ENCODE data around the gene SLC2A13.
A peak's percentile ranks its signal among the peaks of the same experiment; 100 is the strongest.

The SLC2A13 gene

GRCh38 chr12:40099423-40099853 lies 6.4 kb downstream of the SLC2A13 start:
- Histone ChIP-seq H3K4ac (ENCODE audit: low read depth in 1 of 2, low read length in 2 of 2) (no peak overlapping the region), H2AK5ac (ENCODE audit: low read length, severe bottlenecking) (no peak overlapping the region), H3K18ac (ENCODE audit: low read depth in 1 of 2, low read length in 2 of 2) (no peak overlapping the region), H3K27me3 (ENCODE audit: control insufficient read depth in 1 of 2, insufficient read depth in 1 of 2, low read length in 2 of 2) (no peaks in the 10 kb centered on the region), H3K27ac (ENCODE audit: low read length, poor library complexity, severe bottlenecking) (no peak overlapping the region), H3K4me1 (ENCODE audit: control insufficient read depth, insufficient read depth, low read depth, low read length) (no peaks in the 10 kb centered on the region), H3K9me3 (ENCODE audit: control insufficient read depth, low read length) (no peaks in the 10 kb centered on the region), H2BK12ac (ENCODE audit: low read length in 2 of 2) (no peak overlapping the region), H3K4me3 (ENCODE audit: insufficient read depth in 1 of 2, low read depth in 1 of 2, low read length in 2 of 2) (no peak overlapping the region), H4K91ac (ENCODE audit: low read length) (no peak overlapping the region), H3K4me2 (ENCODE audit: low read length, poor library complexity, severe bottlenecking) (no peak overlapping the region), H2BK15ac (ENCODE audit: low read depth, poor library complexity, severe bottlenecking) (no peak overlapping the region), H3K23ac (ENCODE audit: low read length in 2 of 2) (no peak overlapping the region), H3K79me1 (replicated peaks; ENCODE audit: low read length, poor library complexity, severe bottlenecking) (peaks cover 17% of the 10 kb centered on the region), H3K36me3 (ENCODE audit: control insufficient read depth in 1 of 2, insufficient read depth in 2 of 2, low read depth in 1 of 2, low read length in 2 of 2) (no peaks in the 10 kb centered on the region), H3K9ac (ENCODE audit: low read length) (no peak overlapping the region), H2BK120ac (ENCODE audit: low read depth, low read length) (no peak overlapping the region), H4K8ac (ENCODE audit: low read length) (no peak overlapping the region), H2AFZ (ENCODE audit: low read depth, low read length) (no peak overlapping the region), H2BK5ac (ENCODE audit: low read depth, low read length, poor library complexity, severe bottlenecking) (no peak overlapping the region), H3K14ac (ENCODE audit: low read length in 2 of 2) (no peak overlapping the region)
- peak; percentile 9 for DNase-seq
- 100% methylated on average over 2 of the region's 3 CpGs for WGBS

GRCh38 chr12:40098406-40099145 lies 7.3 kb downstream of the SLC2A13 start:
- no peak overlapping the region for H3K27ac ChIP-seq (ENCODE audit: low read length, poor library complexity, severe bottlenecking)
- H2BK12ac ChIP-seq (ENCODE audit: low read length in 2 of 2), result no peak overlapping the region
- H3K23ac ChIP-seq (ENCODE audit: low read length in 2 of 2), result no peak overlapping the region
- WGBS, result 96% methylated on average over 9 of the region's 11 CpGs
- no peak overlapping the region for H4K91ac ChIP-seq (ENCODE audit: low read length)
- no peak overlapping the region for H2BK120ac ChIP-seq (ENCODE audit: low read depth, low read length)
- no peak overlapping the region for H2BK5ac ChIP-seq (ENCODE audit: low read depth, low read length, poor library complexity, severe bottlenecking)
- no peaks in the 10 kb centered on the region for H3K4me1 ChIP-seq (ENCODE audit: control insufficient read depth, insufficient read depth, low read depth, low read length)
- H3K27me3 ChIP-seq (ENCODE audit: control insufficient read depth in 1 of 2, insufficient read depth in 1 of 2, low read length in 2 of 2), result no peaks in the 10 kb centered on the region
- peaks cover 23% of the 10 kb centered on the region for H3K79me1 ChIP-seq (replicated peaks; ENCODE audit: low read length, poor library complexity, severe bottlenecking)
- no peak overlapping the region for H2AFZ ChIP-seq (ENCODE audit: low read depth, low read length)
- no peak overlapping the region for H3K4ac ChIP-seq (ENCODE audit: low read depth in 1 of 2, low read length in 2 of 2)
- H2BK15ac ChIP-seq (ENCODE audit: low read depth, poor library complexity, severe bottlenecking), result no peak overlapping the region
- no peak overlapping the region for H3K9ac ChIP-seq (ENCODE audit: low read length)
- H3K4me3 ChIP-seq (ENCODE audit: insufficient read depth in 1 of 2, low read depth in 1 of 2, low read length in 2 of 2), result no peak overlapping the region
- H2AK5ac ChIP-seq (ENCODE audit: low read length, severe bottlenecking), result no peak overlapping the region
- no peaks in the 10 kb centered on the region for H3K36me3 ChIP-seq (ENCODE audit: control insufficient read depth in 1 of 2, insufficient read depth in 2 of 2, low read depth in 1 of 2, low read length in 2 of 2)
- no peak overlapping the region for H3K18ac ChIP-seq (ENCODE audit: low read depth in 1 of 2, low read length in 2 of 2)
- H3K4me2 ChIP-seq (ENCODE audit: low read length, poor library complexity, severe bottlenecking), result no peak overlapping the region
- H3K14ac ChIP-seq (ENCODE audit: low read length in 2 of 2), result no peak overlapping the region
- H3K9me3 ChIP-seq (ENCODE audit: control insufficient read depth, low read length), result no peaks in the 10 kb centered on the region
- no peak for DNase-seq
- no peak overlapping the region for H4K8ac ChIP-seq (ENCODE audit: low read length)

- H3K27me3 ChIP-seq (ENCODE audit: control insufficient read depth in 1 of 2, insufficient read depth in 1 of 2, low read length in 2 of 2), result no peaks in the 10 kb centered on the region
- no peak overlapping the region for H3K4me3 ChIP-seq (ENCODE audit: insufficient read depth in 1 of 2, low read depth in 1 of 2, low read length in 2 of 2)
- H3K4ac ChIP-seq (ENCODE audit: low read depth in 1 of 2, low read length in 2 of 2), result no peak overlapping the region
- H3K4me2 ChIP-seq (ENCODE audit: low read length, poor library complexity, severe bottlenecking), result no peak overlapping the region
- WGBS, result 97% methylated on average over 4 of the region's 4 CpGs
- no peak overlapping the region for H2AFZ ChIP-seq (ENCODE audit: low read depth, low read length)
- no peak overlapping the region for H2BK12ac ChIP-seq (ENCODE audit: low read length in 2 of 2)
- H3K79me1 ChIP-seq (replicated peaks; ENCODE audit: low read length, poor library complexity, severe bottlenecking), result peaks cover 16% of the 10 kb centered on the region
- H3K9me3 ChIP-seq (ENCODE audit: control insufficient read depth, low read length), result no peaks in the 10 kb centered on the region
- H3K9ac ChIP-seq (ENCODE audit: low read length), result no peak overlapping the region
- no peak overlapping the region for H3K14ac ChIP-seq (ENCODE audit: low read length in 2 of 2)
- no peaks in the 10 kb centered on the region for H3K4me1 ChIP-seq (ENCODE audit: control insufficient read depth, insufficient read depth, low read depth, low read length)
- H3K18ac ChIP-seq (ENCODE audit: low read depth in 1 of 2, low read length in 2 of 2), result no peak overlapping the region
- H4K8ac ChIP-seq (ENCODE audit: low read length), result no peak overlapping the region
- no peak overlapping the region for H2BK15ac ChIP-seq (ENCODE audit: low read depth, poor library complexity, severe bottlenecking)
- no peak overlapping the region for H3K27ac ChIP-seq (ENCODE audit: low read length, poor library complexity, severe bottlenecking)
- no peak for DNase-seq
- H2AK5ac ChIP-seq (ENCODE audit: low read length, severe bottlenecking), result peak overlapping the region; percentile 35
- H4K91ac ChIP-seq (ENCODE audit: low read length), result no peak overlapping the region
- H2BK5ac ChIP-seq (ENCODE audit: low read depth, low read length, poor library complexity, severe bottlenecking), result no peak overlapping the region
- H3K36me3 ChIP-seq (ENCODE audit: control insufficient read depth in 1 of 2, insufficient read depth in 2 of 2, low read depth in 1 of 2, low read length in 2 of 2), result no peaks in the 10 kb centered on the region
- no peak overlapping the region for H3K23ac ChIP-seq (ENCODE audit: low read length in 2 of 2)
- H2BK120ac ChIP-seq (ENCODE audit: low read depth, low read length), result no peak overlapping the region
Measured at GRCh38 chr12:40093512-40093911, 12.4 kb downstream of the SLC2A13 start.

- Histone ChIP-seq H2AK5ac (ENCODE audit: low read length, severe bottlenecking) (no peak overlapping the region), H2BK12ac (ENCODE audit: low read length in 2 of 2) (no peak overlapping the region), H3K4me3 (ENCODE audit: insufficient read depth in 1 of 2, low read depth in 1 of 2, low read length in 2 of 2) (no peak overlapping the region), H2BK5ac (ENCODE audit: low read depth, low read length, poor library complexity, severe bottlenecking) (no peak overlapping the region), H3K14ac (ENCODE audit: low read length in 2 of 2) (no peak overlapping the region), H3K27me3 (ENCODE audit: control insufficient read depth in 1 of 2, insufficient read depth in 1 of 2, low read length in 2 of 2) (no peaks in the 10 kb centered on the region), H3K4ac (ENCODE audit: low read depth in 1 of 2, low read length in 2 of 2) (no peak overlapping the region), H4K91ac (ENCODE audit: low read length) (no peak overlapping the region), H2BK15ac (ENCODE audit: low read depth, poor library complexity, severe bottlenecking) (no peak overlapping the region), H3K9me3 (ENCODE audit: control insufficient read depth, low read length) (no peaks in the 10 kb centered on the region), H3K79me1 (replicated peaks; ENCODE audit: low read length, poor library complexity, severe bottlenecking) (peaks cover 10% of the 10 kb centered on the region), H4K8ac (ENCODE audit: low read length) (no peak overlapping the region), H2AFZ (ENCODE audit: low read depth, low read length) (no peak overlapping the region), H3K4me2 (ENCODE audit: low read length, poor library complexity, severe bottlenecking) (no peak overlapping the region), H3K27ac (ENCODE audit: low read length, poor library complexity, severe bottlenecking) (no peak overlapping the region), H3K4me1 (ENCODE audit: control insufficient read depth, insufficient read depth, low read depth, low read length) (peaks cover 3% of the 10 kb centered on the region), H2BK120ac (ENCODE audit: low read depth, low read length) (no peak overlapping the region), H3K18ac (ENCODE audit: low read depth in 1 of 2, low read length in 2 of 2) (no peak overlapping the region), H3K23ac (ENCODE audit: low read length in 2 of 2) (no peak overlapping the region), H3K9ac (ENCODE audit: low read length) (no peak overlapping the region), H3K36me3 (ENCODE audit: control insufficient read depth in 1 of 2, insufficient read depth in 2 of 2, low read depth in 1 of 2, low read length in 2 of 2) (peaks cover 0 to 4% of the 10 kb centered on the region in 2 experiments)
- DNase-seq, result no peak
- 98% methylated on average over 4 of the region's 4 CpGs for WGBS
Measured at GRCh38 chr12:40086471-40086870, 19.4 kb downstream of the SLC2A13 start.

Data from mesenchymal stem cell (in vitro differentiated cells and primary cell).